Brain microvascular endothelial cell (primary cell): Measurements from ENCODE around the gene FANCL.
"Not testable (repeated sequence)": the region's sequence is repeated elsewhere in the genome, so short reads cannot be mapped to it uniquely, and the experiment has no call there.

Experiments used
- DNase-seq: peaks from one replicate; pipeline ENCODE4 v3.0.0-alpha.2; 2020
- H3K27ac ChIP-seq: fragments of 250-450 bp; sonication (Bioruptor Pico); 2 replicates; pipeline ENCODE4 v1.5.1; 2020; ENCODE audit warnings: mild to moderate bottlenecking, moderate library complexity
- H3K27me3 ChIP-seq: fragments of 250-450 bp; sonication (Bioruptor Pico); replicated peaks from 2 replicates; pipeline ENCODE4 v1.5.1; 2020; ENCODE audit warnings: mild to moderate bottlenecking
- H3K36me3 ChIP-seq: fragments of 250-450 bp; sonication (Bioruptor Pico); replicated peaks from 2 replicates; pipeline ENCODE4 v1.5.1; 2020; ENCODE audit warnings: mild to moderate bottlenecking
- H3K4me3 ChIP-seq: 2 replicates; pipeline ENCODE4 v1.5.1; 2011; ENCODE audit warnings: low read depth, mild to moderate bottlenecking, control low read depth, low read length, moderate library complexity
- in situ Hi-C: cut with HindIII; loops from 2 replicates; pipeline ENCODE4 v1.10.0; 2017; ENCODE audit warnings: low sequenced_read_pairs, low pct_ligation_motif_present
- TF ChIP-seq, protein P1 (sequence below): IDR thresholded peaks from 2 replicates; pipeline ENCODE4 v1.5.1; 2011; ENCODE audit warnings: low read depth, mild to moderate bottlenecking, moderate library complexity, low read length, control low read depth, inconsistent platforms; ENCODE audit errors: missing control alignments

The FANCL gene

DNA sequence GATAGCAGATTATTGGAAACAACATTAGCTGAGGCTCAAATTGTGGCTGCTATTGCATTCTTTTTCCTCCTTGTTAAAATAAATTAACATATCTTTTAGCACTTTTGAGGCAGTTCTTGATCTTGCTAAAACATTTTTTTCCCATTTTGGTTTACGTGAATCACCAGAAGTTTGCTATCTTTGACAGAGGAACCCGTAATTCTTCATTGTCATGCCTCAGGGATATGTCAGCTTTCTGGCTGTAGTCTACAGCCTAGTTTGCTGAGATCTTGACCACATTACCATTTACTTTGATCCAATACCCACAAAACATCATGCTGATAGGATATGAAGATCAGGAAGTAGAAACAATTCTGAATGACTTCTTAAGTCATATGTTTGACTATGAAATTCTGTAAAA lies 25.1 kb upstream of the FANCL start:
- TF ChIP-seq, protein P1, sequence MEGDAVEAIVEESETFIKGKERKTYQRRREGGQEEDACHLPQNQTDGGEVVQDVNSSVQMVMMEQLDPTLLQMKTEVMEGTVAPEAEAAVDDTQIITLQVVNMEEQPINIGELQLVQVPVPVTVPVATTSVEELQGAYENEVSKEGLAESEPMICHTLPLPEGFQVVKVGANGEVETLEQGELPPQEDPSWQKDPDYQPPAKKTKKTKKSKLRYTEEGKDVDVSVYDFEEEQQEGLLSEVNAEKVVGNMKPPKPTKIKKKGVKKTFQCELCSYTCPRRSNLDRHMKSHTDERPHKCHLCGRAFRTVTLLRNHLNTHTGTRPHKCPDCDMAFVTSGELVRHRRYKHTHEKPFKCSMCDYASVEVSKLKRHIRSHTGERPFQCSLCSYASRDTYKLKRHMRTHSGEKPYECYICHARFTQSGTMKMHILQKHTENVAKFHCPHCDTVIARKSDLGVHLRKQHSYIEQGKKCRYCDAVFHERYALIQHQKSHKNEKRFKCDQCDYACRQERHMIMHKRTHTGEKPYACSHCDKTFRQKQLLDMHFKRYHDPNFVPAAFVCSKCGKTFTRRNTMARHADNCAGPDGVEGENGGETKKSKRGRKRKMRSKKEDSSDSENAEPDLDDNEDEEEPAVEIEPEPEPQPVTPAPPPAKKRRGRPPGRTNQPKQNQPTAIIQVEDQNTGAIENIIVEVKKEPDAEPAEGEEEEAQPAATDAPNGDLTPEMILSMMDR, result no peak
- H3K4me3 ChIP-seq, result no peak overlapping the region
- H3K27me3 ChIP-seq, result no peaks in the 10 kb centered on the region
- no peaks in the 10 kb centered on the region for H3K36me3 ChIP-seq
- no peak overlapping the region for H3K27ac ChIP-seq
- in situ Hi-C loops, result no loop called here
- no peak for DNase-seq

- Histone ChIP-seq H3K27ac (no peak overlapping the region), H3K36me3 (no peaks in the 10 kb centered on the region), H3K4me3 (no peak overlapping the region), H3K27me3 (no peaks in the 10 kb centered on the region)
- DNase-seq, result no peak
- in situ Hi-C loops, result no loop called here
- TF ChIP-seq, protein P1, result no peak
These were observed 20.1 kb upstream of the FANCL start for GRCh38 chr2:58261209-58261608.

DNA sequence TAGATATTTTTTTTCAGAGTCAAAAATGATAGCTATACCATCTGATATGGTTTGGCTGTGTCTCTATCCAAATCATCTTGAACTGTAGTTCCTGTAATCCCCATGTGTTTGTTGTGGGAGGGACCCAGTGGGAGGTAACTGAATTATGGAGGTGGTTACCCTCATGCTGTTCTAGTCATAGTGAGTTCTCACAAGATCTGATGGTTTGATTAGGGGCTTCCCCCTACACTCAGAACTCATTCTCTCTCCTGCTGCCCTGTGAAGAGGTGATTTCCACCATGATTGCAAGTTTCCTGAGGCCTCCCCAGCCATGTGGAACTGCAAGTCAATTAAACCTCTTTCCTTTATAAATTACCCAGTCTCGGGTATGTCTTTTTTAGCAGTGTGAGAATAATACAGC lies 17.3 kb upstream of the FANCL start:
- H3K36me3 ChIP-seq, in situ Hi-C loops, DNase-seq, H3K27ac ChIP-seq, H3K27me3 ChIP-seq, H3K4me3 ChIP-seq: not testable (repeated sequence)

GRCh38 chr2:58251331-58252201 lies 10.4 kb upstream of the FANCL start:
- H3K4me3 ChIP-seq, in situ Hi-C loops, DNase-seq, H3K27me3 ChIP-seq, H3K27ac ChIP-seq, H3K36me3 ChIP-seq: not testable (repeated sequence)

DNA sequence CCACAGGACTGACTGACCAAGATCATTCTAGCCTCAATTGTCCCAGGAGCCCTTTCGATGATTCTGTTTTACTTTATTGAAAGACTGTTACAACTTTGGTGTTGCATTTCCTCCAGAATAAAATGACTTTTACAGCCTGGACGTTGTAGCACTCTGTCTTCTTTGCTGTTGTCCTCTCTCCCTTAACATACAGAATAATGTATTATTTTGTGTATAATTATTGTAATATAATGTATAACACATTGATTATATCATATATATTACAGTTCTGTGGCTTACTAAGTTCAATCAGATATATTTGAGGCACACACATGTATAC lies 380 bp upstream of the FANCL start:
- H3K27ac ChIP-seq, result no peak overlapping the region
- no peaks in the 10 kb centered on the region for H3K27me3 ChIP-seq
- no peaks in the 10 kb centered on the region for H3K36me3 ChIP-seq
- H3K4me3 ChIP-seq, result peak overlapping the region; percentile 83
- TF ChIP-seq, protein P1, result no peak
- DNase-seq, result no peak
- in situ Hi-C loops, result no loop called here

- Histone ChIP-seq H3K27ac (no peak overlapping the region), H3K27me3 (no peaks in the 10 kb centered on the region), H3K36me3 (no peaks in the 10 kb centered on the region), H3K4me3 (no peak overlapping the region)
- TF ChIP-seq, protein P1, result no peak
- in situ Hi-C loops, result no loop called here
- no peak for DNase-seq
These were observed 1.7 kb downstream of the FANCL start for GRCh38 chr2:58239243-58239925.

- DNase-seq, result no peak
- no peak overlapping the region for H3K27ac ChIP-seq
- no peak overlapping the region for H3K4me3 ChIP-seq
- TF ChIP-seq, protein P1, result no peak
- no peaks in the 10 kb centered on the region for H3K36me3 ChIP-seq
- in situ Hi-C loops, result no loop called here
- H3K27me3 ChIP-seq, result no peaks in the 10 kb centered on the region
These were observed 3.4 kb downstream of the FANCL start for GRCh38 chr2:58237741-58238140.
